Hepatocyte (in vitro differentiated cells): Measurements from ENCODE around the gene PNPLA2. TPM values are rescaled to one million over a fixed set of nuclear protein-coding genes. Genes with fewer than 3 reads are reported as not detected.

Experiments used
- DNase-seq: peaks from one replicate; pipeline ENCODE4 v3.0.0-alpha.2; 2016; ENCODE audit warnings: low spot score
- H2AFZ ChIP-seq: fragments of 200-600 bp; sonication (generic); 2 replicates; pipeline ENCODE4 v1.6.0; 2016; ENCODE audit warnings: antibody characterized with exemption, mild to moderate bottlenecking
- H3K27ac ChIP-seq: fragments of 200-600 bp; sonication (generic); 2 replicates; pipeline ENCODE4 v1.5.1; 2016; ENCODE audit warnings: mild to moderate bottlenecking
- H3K27me3 ChIP-seq: fragments of 200-600 bp; sonication (generic); 2 replicates; pipeline ENCODE4 v1.6.1; 2016
- H3K36me3 ChIP-seq: fragments of 200-600 bp; sonication (generic); replicated peaks from 2 replicates; pipeline ENCODE4 v1.5.1; 2016; ENCODE audit warnings: low read depth; ENCODE audit not compliant: insufficient read depth
- H3K4me1 ChIP-seq: fragments of 200-600 bp; sonication (generic); 2 replicates; pipeline ENCODE4 v1.5.1; 2016; ENCODE audit warnings: mild to moderate bottlenecking, moderate library complexity; ENCODE audit not compliant: insufficient read depth
- H3K4me2 ChIP-seq: fragments of 200-600 bp; sonication (generic); 2 replicates; pipeline ENCODE4 v1.6.0; 2016
- H3K4me3 ChIP-seq: fragments of 200-600 bp; sonication (generic); 2 replicates; pipeline ENCODE4 v1.5.1; 2016; ENCODE audit warnings: mild to moderate bottlenecking
- H3K79me2 ChIP-seq: fragments of 200-600 bp; sonication (generic); 2 replicates; pipeline ENCODE4 v1.6.0; 2017; ENCODE audit warnings: mild to moderate bottlenecking
- H3K9me2 ChIP-seq: fragments of 200-600 bp; sonication (generic); replicated peaks from 2 replicates; pipeline ENCODE4 v1.6.0; 2017; ENCODE audit warnings: mild to moderate bottlenecking; ENCODE audit not compliant: insufficient read depth
- H3K9me3 ChIP-seq: fragments of 200-600 bp; sonication (generic); 2 replicates; pipeline ENCODE4 v1.5.1; 2016; ENCODE audit warnings: low read depth, mild to moderate bottlenecking
- H4K20me1 ChIP-seq: fragments of 200-600 bp; sonication (generic); 2 replicates; pipeline ENCODE4 v1.6.0; 2016; ENCODE audit warnings: mild to moderate bottlenecking; ENCODE audit not compliant: insufficient read depth, poor library complexity, severe bottlenecking
- CTCF ChIP-seq: fragments of 200-600 bp; sonication (generic); IDR thresholded peaks from 2 replicates; pipeline ENCODE4 v1.5.1; 2016; ENCODE audit warnings: antibody characterized with exemption, mild to moderate bottlenecking; ENCODE audit not compliant: poor library complexity
- EZH2 ChIP-seq: fragments of 200-600 bp; sonication (generic); IDR thresholded peaks from 2 replicates; pipeline ENCODE4 v1.6.1; 2016; ENCODE audit warnings: antibody characterized with exemption, mild to moderate bottlenecking, borderline replicate concordance
- EZH2phosphoT487 ChIP-seq: fragments of 200-600 bp; sonication (generic); IDR thresholded peaks from one replicate; pipeline ENCODE4 v1.6.1; 2018; ENCODE audit warnings: antibody characterized with exemption, mild to moderate bottlenecking, low read depth, moderate library complexity; ENCODE audit not compliant: unreplicated experiment, severe bottlenecking
- whole genome bisulfite sequencing: methylation state at CpG from one replicate; pipeline ENCODE4 v1.1.6; 2016; ENCODE audit warnings: low lambda C conversion rate; ENCODE audit errors: missing lambda C conversion rate; 5-methylcytosine and 5-hydroxymethylcytosine counted together
- polyA plus RNA-seq: library from polyadenylated mRNA; unstranded; fragments of >200 nt; fragmentation: Nextera tagmentation; extraction: Ambion mirVana; gene quantifications from 2 replicates; pipeline ENCODE4 v1.2.1, GENCODE V29; 2016
- total RNA-seq: library from RNA; depleted of rRNA; stranded (reverse); fragments of >200 nt; gene quantifications from 2 replicates; pipeline ENCODE4 v1.2.3, GENCODE V29; 2014

PNPLA2 gene
- total and polyA plus RNA-seq, 2 experiments from 2014 or later, result 12.9 to 50.0 TPM

GRCh38 chr11:801097-801780 is 17.5 kb upstream of the PNPLA2 start:
- no peak overlapping the region for H3K4me3 ChIP-seq
- no peak for DNase-seq
- H3K27ac ChIP-seq, result no peak overlapping the region
- no peak overlapping the region for H3K4me2 ChIP-seq
- WGBS, result 96% methylated on average over 18 of the region's 20 CpGs
- H3K27me3 ChIP-seq, result no peaks in the 10 kb centered on the region
- no peaks in the 10 kb centered on the region for H4K20me1 ChIP-seq
- peaks cover 14% of the 10 kb centered on the region for H3K4me1 ChIP-seq
- H3K79me2 ChIP-seq, result peaks cover 6% of the 10 kb centered on the region
- no peaks in the 10 kb centered on the region for H3K9me3 ChIP-seq
- no peaks in the 10 kb centered on the region for H3K9me2 ChIP-seq
- no peak for TF ChIP-seq EZH2
- no peak overlapping the region for H2AFZ ChIP-seq
- H3K36me3 ChIP-seq, result no peaks in the 10 kb centered on the region

GRCh38 chr11:802018-802617 is 16.6 kb upstream of the PNPLA2 start:
- Histone ChIP-seq H3K79me2 (peaks cover 7% of the 10 kb centered on the region), H2AFZ (no peak overlapping the region), H4K20me1 (no peaks in the 10 kb centered on the region), H3K36me3 (no peaks in the 10 kb centered on the region), H3K27me3 (no peaks in the 10 kb centered on the region), H3K27ac (no peak overlapping the region), H3K9me2 (no peaks in the 10 kb centered on the region), H3K4me3 (no peak overlapping the region), H3K9me3 (no peaks in the 10 kb centered on the region), H3K4me2 (no peak overlapping the region), H3K4me1 (peaks cover 7% of the 10 kb centered on the region)
- no peak for TF ChIP-seq EZH2
- no peak for TF ChIP-seq CTCF
- TF ChIP-seq EZH2phosphoT487, result no peak
- DNase-seq, result no peak
- WGBS, result 96% methylated on average over 21 of the region's 21 CpGs

GRCh38 chr11:802693-803466 is 15.8 kb upstream of the PNPLA2 start:
- DNase-seq, result no peak
- H3K9me2 ChIP-seq, result no peaks in the 10 kb centered on the region
- H4K20me1 ChIP-seq, result no peaks in the 10 kb centered on the region
- no peaks in the 10 kb centered on the region for H3K27me3 ChIP-seq
- no peaks in the 10 kb centered on the region for H3K36me3 ChIP-seq
- no peak overlapping the region for H3K27ac ChIP-seq
- H3K9me3 ChIP-seq, result no peaks in the 10 kb centered on the region
- no peak overlapping the region for H3K4me3 ChIP-seq
- H3K4me2 ChIP-seq, result no peak overlapping the region
- no peak overlapping the region for H2AFZ ChIP-seq
- WGBS, result 93% methylated on average over 28 of the region's 28 CpGs
- peaks cover 12% of the 10 kb centered on the region for H3K79me2 ChIP-seq
- TF ChIP-seq CTCF, result no peak
- TF ChIP-seq EZH2, result no peak
- no peak for TF ChIP-seq EZH2phosphoT487
- peaks cover 7% of the 10 kb centered on the region for H3K4me1 ChIP-seq

- Histone ChIP-seq H3K27ac (no peak overlapping the region), H3K9me3 (no peaks in the 10 kb centered on the region), H2AFZ (no peak overlapping the region), H3K4me2 (peak overlapping the region; percentile 98), H3K36me3 (no peaks in the 10 kb centered on the region), H3K79me2 (peaks cover 17% of the 10 kb centered on the region), H4K20me1 (no peaks in the 10 kb centered on the region), H3K4me1 (peaks cover 5% of the 10 kb centered on the region), H3K27me3 (no peaks in the 10 kb centered on the region), H3K4me3 (no peak overlapping the region), H3K9me2 (no peaks in the 10 kb centered on the region)
- TF ChIP-seq EZH2 (no peak), EZH2phosphoT487 (no peak), CTCF (no peak)
- no peak for DNase-seq
- 95% methylated on average over 8 of the region's 8 CpGs for WGBS
Measured at GRCh38 chr11:803467-803742, 15.3 kb upstream of the PNPLA2 start.
